H1 (cell line): Measurements from ENCODE around the gene S100A11. TPM values are rescaled to one million over a fixed set of nuclear protein-coding genes. Genes with fewer than 3 reads are reported as not detected.

Experiments used
- CEBPB ChIP-seq: IDR thresholded peaks from 2 replicates; pipeline ENCODE4 v1.6.1; 2012; ENCODE audit warnings: low read depth, low read length
- RFX5 ChIP-seq: IDR thresholded peaks from 2 replicates; pipeline ENCODE4 v1.6.1; 2011; ENCODE audit warnings: low read depth, low read length, improper control_type of control experiment, borderline replicate concordance
- SP1 ChIP-seq: IDR thresholded peaks from 2 replicates; pipeline ENCODE4 v1.6.1; 2011; ENCODE audit warnings: low read depth, low read length
- polyA plus RNA-seq, 7 experiments: library from polyadenylated mRNA; depleted of rRNA in 3 of 7; stranded (reverse) in 5 of 7; unstranded in 2 of 7; fragments of >200 nt in 5 of 7; fragments of 200-250 nt in 2 of 7; gene quantifications; 1 replicate in 5 of 7; 2 replicates in 1 of 7; 4 replicates in 1 of 7; pipeline versions ENCODE4 v1.2.1 to v1.2.3, GENCODE V29; 2011 to 2013; ENCODE audit warnings: missing spikeins in 2 of 7, mixed read lengths in 2 of 7
- total RNA-seq: library from RNA; stranded (reverse); fragmentation: NEBNext Ultra II Directional; extraction: Animal tissue kit (Norgen Biotek cat#: 25700); gene quantifications from 2 replicates; pipeline ENCODE4 v1.2.1, GENCODE V29; 2021
- TF ChIP-seq, protein P1 (sequence below): fragments of 300-600 bp; sonication (generic); IDR thresholded peaks from 2 replicates; pipeline ENCODE4 v1.7.1; 2012; ENCODE audit warnings: low read length, moderate library complexity, mild to moderate bottlenecking, inconsistent platforms; ENCODE audit not compliant: insufficient replicate concordance

Gene S100A11
- total and polyA plus RNA-seq, 2 of the 8 experiments (the other 6 are each of a cell fraction or from before 2014, with no cell fraction given), result 120 to 343 TPM

DNA sequence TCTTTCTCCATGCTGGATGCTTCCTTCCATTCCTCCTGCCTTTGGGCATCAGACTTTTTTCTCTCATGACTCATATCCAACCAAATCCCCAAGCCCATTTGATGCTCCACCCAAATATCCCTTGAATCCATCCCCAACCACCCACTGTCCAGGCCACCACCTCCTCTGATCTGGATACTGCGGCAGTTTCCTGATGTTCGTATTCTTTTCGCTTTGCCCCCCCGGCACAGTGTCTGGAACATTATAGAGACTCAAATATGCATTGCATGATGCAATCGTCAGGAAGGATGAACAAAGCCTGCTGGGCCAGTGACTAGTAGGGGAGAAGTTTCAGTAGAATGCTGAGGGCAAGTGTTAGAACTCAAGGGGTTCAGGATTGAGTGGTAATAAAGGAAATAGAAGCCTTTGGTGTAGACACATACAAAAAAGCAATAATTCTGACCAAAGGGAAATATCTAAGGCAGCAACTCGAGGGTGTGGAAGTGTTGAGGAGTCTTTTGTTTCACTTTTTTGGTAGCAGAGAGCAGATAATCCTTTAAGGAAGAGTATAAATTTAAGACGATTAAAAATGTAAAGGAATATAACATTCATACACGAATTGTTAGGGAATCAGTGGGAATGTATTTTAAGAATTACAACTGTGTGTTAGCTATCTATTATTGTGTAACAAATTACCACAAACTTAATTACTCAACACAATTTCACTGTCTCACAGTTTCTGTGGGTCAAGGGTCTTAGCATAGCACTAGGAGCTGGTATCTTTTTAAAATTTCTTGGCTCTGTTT, 7.5 kb downstream of the S100A11 start (continued):
- TF ChIP-seq, protein P1, sequence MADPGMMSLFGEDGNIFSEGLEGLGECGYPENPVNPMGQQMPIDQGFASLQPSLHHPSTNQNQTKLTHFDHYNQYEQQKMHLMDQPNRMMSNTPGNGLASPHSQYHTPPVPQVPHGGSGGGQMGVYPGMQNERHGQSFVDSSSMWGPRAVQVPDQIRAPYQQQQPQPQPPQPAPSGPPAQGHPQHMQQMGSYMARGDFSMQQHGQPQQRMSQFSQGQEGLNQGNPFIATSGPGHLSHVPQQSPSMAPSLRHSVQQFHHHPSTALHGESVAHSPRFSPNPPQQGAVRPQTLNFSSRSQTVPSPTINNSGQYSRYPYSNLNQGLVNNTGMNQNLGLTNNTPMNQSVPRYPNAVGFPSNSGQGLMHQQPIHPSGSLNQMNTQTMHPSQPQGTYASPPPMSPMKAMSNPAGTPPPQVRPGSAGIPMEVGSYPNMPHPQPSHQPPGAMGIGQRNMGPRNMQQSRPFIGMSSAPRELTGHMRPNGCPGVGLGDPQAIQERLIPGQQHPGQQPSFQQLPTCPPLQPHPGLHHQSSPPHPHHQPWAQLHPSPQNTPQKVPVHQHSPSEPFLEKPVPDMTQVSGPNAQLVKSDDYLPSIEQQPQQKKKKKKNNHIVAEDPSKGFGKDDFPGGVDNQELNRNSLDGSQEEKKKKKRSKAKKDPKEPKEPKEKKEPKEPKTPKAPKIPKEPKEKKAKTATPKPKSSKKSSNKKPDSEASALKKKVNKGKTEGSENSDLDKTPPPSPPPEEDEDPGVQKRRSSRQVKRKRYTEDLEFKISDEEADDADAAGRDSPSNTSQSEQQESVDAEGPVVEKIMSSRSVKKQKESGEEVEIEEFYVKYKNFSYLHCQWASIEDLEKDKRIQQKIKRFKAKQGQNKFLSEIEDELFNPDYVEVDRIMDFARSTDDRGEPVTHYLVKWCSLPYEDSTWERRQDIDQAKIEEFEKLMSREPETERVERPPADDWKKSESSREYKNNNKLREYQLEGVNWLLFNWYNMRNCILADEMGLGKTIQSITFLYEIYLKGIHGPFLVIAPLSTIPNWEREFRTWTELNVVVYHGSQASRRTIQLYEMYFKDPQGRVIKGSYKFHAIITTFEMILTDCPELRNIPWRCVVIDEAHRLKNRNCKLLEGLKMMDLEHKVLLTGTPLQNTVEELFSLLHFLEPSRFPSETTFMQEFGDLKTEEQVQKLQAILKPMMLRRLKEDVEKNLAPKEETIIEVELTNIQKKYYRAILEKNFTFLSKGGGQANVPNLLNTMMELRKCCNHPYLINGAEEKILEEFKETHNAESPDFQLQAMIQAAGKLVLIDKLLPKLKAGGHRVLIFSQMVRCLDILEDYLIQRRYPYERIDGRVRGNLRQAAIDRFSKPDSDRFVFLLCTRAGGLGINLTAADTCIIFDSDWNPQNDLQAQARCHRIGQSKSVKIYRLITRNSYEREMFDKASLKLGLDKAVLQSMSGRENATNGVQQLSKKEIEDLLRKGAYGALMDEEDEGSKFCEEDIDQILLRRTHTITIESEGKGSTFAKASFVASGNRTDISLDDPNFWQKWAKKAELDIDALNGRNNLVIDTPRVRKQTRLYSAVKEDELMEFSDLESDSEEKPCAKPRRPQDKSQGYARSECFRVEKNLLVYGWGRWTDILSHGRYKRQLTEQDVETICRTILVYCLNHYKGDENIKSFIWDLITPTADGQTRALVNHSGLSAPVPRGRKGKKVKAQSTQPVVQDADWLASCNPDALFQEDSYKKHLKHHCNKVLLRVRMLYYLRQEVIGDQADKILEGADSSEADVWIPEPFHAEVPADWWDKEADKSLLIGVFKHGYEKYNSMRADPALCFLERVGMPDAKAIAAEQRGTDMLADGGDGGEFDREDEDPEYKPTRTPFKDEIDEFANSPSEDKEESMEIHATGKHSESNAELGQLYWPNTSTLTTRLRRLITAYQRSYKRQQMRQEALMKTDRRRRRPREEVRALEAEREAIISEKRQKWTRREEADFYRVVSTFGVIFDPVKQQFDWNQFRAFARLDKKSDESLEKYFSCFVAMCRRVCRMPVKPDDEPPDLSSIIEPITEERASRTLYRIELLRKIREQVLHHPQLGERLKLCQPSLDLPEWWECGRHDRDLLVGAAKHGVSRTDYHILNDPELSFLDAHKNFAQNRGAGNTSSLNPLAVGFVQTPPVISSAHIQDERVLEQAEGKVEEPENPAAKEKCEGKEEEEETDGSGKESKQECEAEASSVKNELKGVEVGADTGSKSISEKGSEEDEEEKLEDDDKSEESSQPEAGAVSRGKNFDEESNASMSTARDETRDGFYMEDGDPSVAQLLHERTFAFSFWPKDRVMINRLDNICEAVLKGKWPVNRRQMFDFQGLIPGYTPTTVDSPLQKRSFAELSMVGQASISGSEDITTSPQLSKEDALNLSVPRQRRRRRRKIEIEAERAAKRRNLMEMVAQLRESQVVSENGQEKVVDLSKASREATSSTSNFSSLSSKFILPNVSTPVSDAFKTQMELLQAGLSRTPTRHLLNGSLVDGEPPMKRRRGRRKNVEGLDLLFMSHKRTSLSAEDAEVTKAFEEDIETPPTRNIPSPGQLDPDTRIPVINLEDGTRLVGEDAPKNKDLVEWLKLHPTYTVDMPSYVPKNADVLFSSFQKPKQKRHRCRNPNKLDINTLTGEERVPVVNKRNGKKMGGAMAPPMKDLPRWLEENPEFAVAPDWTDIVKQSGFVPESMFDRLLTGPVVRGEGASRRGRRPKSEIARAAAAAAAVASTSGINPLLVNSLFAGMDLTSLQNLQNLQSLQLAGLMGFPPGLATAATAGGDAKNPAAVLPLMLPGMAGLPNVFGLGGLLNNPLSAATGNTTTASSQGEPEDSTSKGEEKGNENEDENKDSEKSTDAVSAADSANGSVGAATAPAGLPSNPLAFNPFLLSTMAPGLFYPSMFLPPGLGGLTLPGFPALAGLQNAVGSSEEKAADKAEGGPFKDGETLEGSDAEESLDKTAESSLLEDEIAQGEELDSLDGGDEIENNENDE, result no peak
- TF ChIP-seq CEBPB, result peak; percentile 17; the same call in 1 of the 2 replicates
- no peak for TF ChIP-seq RFX5
- no peak for TF ChIP-seq SP1
- TF ChIP-seq, all 59 proteins: peak for 1
